Right atrium auricular region (tissue), 2 donors: Measurements from ENCODE around the gene HVCN1. TPM values are rescaled to one million over a fixed set of nuclear protein-coding genes. Genes with fewer than 3 reads are reported as not detected.
"Not testable (repeated sequence)": the region's sequence is repeated elsewhere in the genome, so short reads cannot be mapped to it uniquely, and the experiment has no call there.

ENCODE experiments used
- DNase-seq: peaks from one replicate; pipeline ENCODE4 v3.0.0-alpha.2; 2019; ENCODE audit warnings: low spot score
- H3K27ac ChIP-seq, 2 donors: fragments of 200-600 bp; sonication (generic); 1 replicate in 1 of 2; 2 replicates in 1 of 2; pipeline ENCODE4 v1.5.1; 2016 to 2019
- H3K27me3 ChIP-seq, 2 donors: fragments of 200-600 bp; sonication (generic); one replicate each; pipeline versions ENCODE4 v1.5.1 to v1.6.0; 2017 to 2019
- H3K36me3 ChIP-seq: fragments of 200-600 bp; sonication (generic); one replicate; pipeline ENCODE4 v1.5.1; 2016
- H3K4me1 ChIP-seq, 2 donors: fragments of 200-600 bp; sonication (generic); one replicate each; pipeline versions ENCODE4 v1.5.1 to v1.6.0; 2017 to 2019
- H3K4me3 ChIP-seq, 2 donors: fragments of 200-600 bp; sonication (generic); 1 replicate in 1 of 2; 2 replicates in 1 of 2; pipeline ENCODE4 v1.5.1; 2017 to 2019; ENCODE audit warnings: mild to moderate bottlenecking in 1 of 2, moderate library complexity in 1 of 2
- H3K9me3 ChIP-seq, 2 donors: fragments of 200-600 bp; sonication (generic); one replicate each; pipeline ENCODE4 v1.5.1; 2019
- CTCF ChIP-seq, 2 donors: fragments of 200-600 bp; sonication (generic); IDR thresholded peaks; one replicate each; pipeline ENCODE4 v1.5.1; 2019; ENCODE audit warnings: antibody characterized with exemption in 2 of 2
- total RNA-seq, 2 donors: library from RNA; depleted of rRNA; stranded (reverse); fragments of >200 nt; gene quantifications; one replicate each; pipeline ENCODE4 v1.1.0, GENCODE V29; 2016

HVCN1 gene
- total RNA-seq, 2 donors from 2014 or later = 21.7 to 24.1 TPM

GRCh38 chr12:110613071-110613770, 75.7 kb downstream of the HVCN1 start:
- H3K4me3 ChIP-seq = peak overlapping the region; percentile 41 to 71
- TF ChIP-seq CTCF (IDR thresholded peaks at IDR 0.05) = no peak
- H3K36me3 ChIP-seq = no peaks in the 10 kb centered on the region
- H3K9me3 ChIP-seq = no peaks in the 10 kb centered on the region
- DNase-seq = no peak
- peaks cover 0 to 5% of the 10 kb centered on the region in 2 donors for H3K4me1 ChIP-seq
- peak overlapping the region; percentile 74 to 76 for H3K27ac ChIP-seq
- H3K27me3 ChIP-seq = no peaks in the 10 kb centered on the region

GRCh38 chr12:110606253-110606611, 82.7 kb downstream of the HVCN1 start:
- Histone ChIP-seq H3K9me3 (no peaks in the 10 kb centered on the region), H3K4me1 (no peaks in the 10 kb centered on the region), H3K27me3 (no peaks in the 10 kb centered on the region), H3K36me3 (no peaks in the 10 kb centered on the region), H3K4me3 (no peak overlapping the region), H3K27ac (no peak overlapping the region)
- TF ChIP-seq CTCF (IDR thresholded peaks at IDR 0.05) = no peak
- DNase-seq = no peak

- TF ChIP-seq CTCF (IDR thresholded peaks at IDR 0.05) = peak; percentile 65 to 78
- H3K27me3 ChIP-seq, H3K4me3 ChIP-seq, H3K36me3 ChIP-seq, H3K9me3 ChIP-seq, H3K27ac ChIP-seq, H3K4me1 ChIP-seq: not testable (repeated sequence)
- peak; percentile 62 for DNase-seq
These were observed 86.7 kb downstream of the HVCN1 start for GRCh38 chr12:110602085-110602814.

- Histone ChIP-seq H3K27ac (no peak overlapping the region), H3K36me3 (no peaks in the 10 kb centered on the region), H3K4me3 (no peak overlapping the region), H3K27me3 (no peaks in the 10 kb centered on the region), H3K4me1 (no peaks in the 10 kb centered on the region), H3K9me3 (no peaks in the 10 kb centered on the region)
- DNase-seq = no peak
- TF ChIP-seq CTCF (IDR thresholded peaks at IDR 0.05) = peak in 1 of 2 donors; percentile 54
These were observed 88.7 kb downstream of the HVCN1 start for GRCh38 chr12:110600254-110600653.

- no peaks in the 10 kb centered on the region for H3K9me3 ChIP-seq
- DNase-seq = no peak
- no peak for TF ChIP-seq CTCF (IDR thresholded peaks at IDR 0.05)
- H3K4me3 ChIP-seq = no peak overlapping the region
- H3K27ac ChIP-seq = no peak overlapping the region
- no peaks in the 10 kb centered on the region for H3K4me1 ChIP-seq
- no peaks in the 10 kb centered on the region for H3K27me3 ChIP-seq
- H3K36me3 ChIP-seq = no peaks in the 10 kb centered on the region
These were observed 89.6 kb downstream of the HVCN1 start for GRCh38 chr12:110599334-110599733.

Other genes starting within 250 kb of the HVCN1 start
- 100 to 1,000 TPM in 1 of 2 donors, 10 to 100 TPM in 1; 96.4 to 138 TPM for gene ARPC3, start 238.8 kb downstream of the HVCN1 start, total RNA-seq
- 10 to 100 TPM; 18.7 to 22.0 TPM for gene GPN3, start 220.9 kb downstream of the HVCN1 start, total RNA-seq
- 1 to 10 TPM; 6.9 to 10.0 TPM for gene FAM216A, start 220.3 kb downstream of the HVCN1 start, total RNA-seq
- gene VPS29, start 187.0 kb downstream of the HVCN1 start, total RNA-seq = 10 to 100 TPM; 65.7 to 96.1 TPM
- gene RAD9B, start 186.8 kb downstream of the HVCN1 start, total RNA-seq = 1 to 10 TPM in 1 of 2 donors, under 1 TPM in 1; 0.26 to 1.2 TPM
- gene PPTC7, start 105.8 kb downstream of the HVCN1 start, total RNA-seq = 10 to 100 TPM; 32.1 to 53.6 TPM
- gene TCTN1, start 75.0 kb downstream of the HVCN1 start, total RNA-seq = 10 to 100 TPM; 23.7 to 29.0 TPM
- 100 to 1,000 TPM in 1 of 2 donors, 10 to 100 TPM in 1; 99.5 to 199 TPM for gene PPP1CC, start 53.8 kb upstream of the HVCN1 start, total RNA-seq
- gene CCDC63, start 157.9 kb upstream of the HVCN1 start, total RNA-seq = not detected
- 100 to 1,000 TPM; 142 to 227 TPM for gene MYL2, start 231.5 kb upstream of the HVCN1 start, total RNA-seq